Measurements from ENCODE around the gene PDZD7. TPM values are rescaled to one million over a fixed set of nuclear protein-coding genes. Genes with fewer than 3 reads are reported as not detected.
A peak's percentile ranks its signal among the peaks of the same experiment; 100 is the strongest.

PDZD7 gene
- total and polyA plus RNA-seq, 9 of the 15 experiments (the other 6 are each of a cell fraction or from before 2014, with no cell fraction given) = 0.04 to 0.24 (median 0.08) TPM; not detected in 3

DNA sequence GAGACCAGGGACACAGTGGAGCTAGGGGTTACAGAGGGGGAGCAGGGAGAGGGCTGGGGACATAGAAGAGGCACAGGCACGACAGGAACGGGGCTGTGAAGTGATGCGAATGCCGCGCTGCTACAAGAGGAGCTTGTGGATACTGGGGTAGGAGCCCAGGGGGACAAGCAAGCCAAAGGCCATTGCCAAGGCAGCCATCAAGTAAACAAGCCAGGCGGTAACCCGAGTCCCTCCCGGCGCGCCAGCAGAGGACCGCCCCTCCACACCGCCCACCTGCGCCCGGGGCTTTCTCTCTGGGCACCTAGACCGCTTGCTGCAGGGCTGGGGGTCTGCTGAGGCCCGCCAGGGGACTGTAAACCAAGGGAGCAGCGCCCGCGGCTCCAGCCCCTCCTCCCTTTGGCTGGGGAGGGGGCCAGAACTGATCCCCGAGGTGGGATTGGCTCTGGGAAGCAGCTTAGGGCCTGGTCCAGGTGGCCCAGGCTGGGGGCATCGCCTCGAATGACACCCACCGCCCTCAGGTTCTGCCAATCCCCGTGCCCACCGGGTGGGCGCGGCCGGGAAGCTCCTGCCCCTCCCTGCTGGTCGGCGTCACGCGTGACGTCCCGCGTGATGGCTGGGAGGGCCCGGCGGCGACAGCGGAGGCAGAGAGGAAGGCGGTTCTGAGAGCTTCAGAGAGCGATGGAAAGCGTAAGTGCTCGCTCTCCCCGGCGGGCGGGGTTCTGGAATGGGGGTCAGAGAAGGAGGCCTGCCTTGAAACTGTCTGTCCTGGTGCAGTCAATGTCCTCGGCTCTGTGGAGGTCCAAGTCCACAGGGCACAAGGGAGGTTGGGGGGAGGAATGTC is 1.1 kb upstream of the PDZD7 start (continued):
- TF ChIP-seq ZNF134 (CRISPR knock-in tag; conservative IDR thresholded peaks at IDR 0.05) (no peak), CEBPG (CRISPR knock-in tag; IDR thresholded peaks at IDR 0.05) (no peak), CEBPG (tag; conservative IDR thresholded peaks at IDR 0.05 in 1 of 2, IDR thresholded peaks at IDR 0.05 in 1 of 2) (no peak), ILK (tag; IDR thresholded peaks at IDR 0.05; ENCODE audit: borderline replicate concordance, low read depth) (no peak), KHSRP (IDR thresholded peaks at IDR 0.05) (no peak), KDM5B (IDR thresholded peaks at IDR 0.05; ENCODE audit: insufficient replicate concordance, low read depth, low read length) (peak; percentile 30), CREB1 (IDR thresholded peaks at IDR 0.05) (peak; percentile 53; the same call in 1 of the 2 replicates), CREB1 (CRISPR knock-in tag; IDR thresholded peaks at IDR 0.05) (no peak; the same call in 1 of the 2 replicates), HCFC1 (IDR thresholded peaks at IDR 0.05; ENCODE audit: low read depth, low read length) (no peak), LCOR (CRISPR knock-in tag; IDR thresholded peaks at IDR 0.05) (no peak), KDM1A (IDR thresholded peaks at IDR 0.05) (no peak), ETV5 (CRISPR knock-in tag; IDR thresholded peaks at IDR 0.05; ENCODE audit: low read depth) (no peak), SAFB (IDR thresholded peaks at IDR 0.05; ENCODE audit: borderline replicate concordance, low read depth, low read length) (peak; percentile 41; the same call in 1 of the 2 replicates), THRAP3 (IDR thresholded peaks at IDR 0.05; ENCODE audit: borderline replicate concordance) (no peak), NR2C1 (IDR thresholded peaks at IDR 0.05) (no peak), NR2C1 (tag; IDR thresholded peaks at IDR 0.05) (no peak), ZFP36 (IDR thresholded peaks at IDR 0.05; ENCODE audit: low read depth, low read length, partially characterized antibody) (no peak), DACH1 (IDR thresholded peaks at IDR 0.05; ENCODE audit: partially characterized antibody) (no peak), CSDE1 (IDR thresholded peaks at IDR 0.05) (no peak), CTBP1 (IDR thresholded peaks at IDR 0.05; ENCODE audit: borderline replicate concordance) (no peak)
- TF ChIP-seq, protein P1, sequence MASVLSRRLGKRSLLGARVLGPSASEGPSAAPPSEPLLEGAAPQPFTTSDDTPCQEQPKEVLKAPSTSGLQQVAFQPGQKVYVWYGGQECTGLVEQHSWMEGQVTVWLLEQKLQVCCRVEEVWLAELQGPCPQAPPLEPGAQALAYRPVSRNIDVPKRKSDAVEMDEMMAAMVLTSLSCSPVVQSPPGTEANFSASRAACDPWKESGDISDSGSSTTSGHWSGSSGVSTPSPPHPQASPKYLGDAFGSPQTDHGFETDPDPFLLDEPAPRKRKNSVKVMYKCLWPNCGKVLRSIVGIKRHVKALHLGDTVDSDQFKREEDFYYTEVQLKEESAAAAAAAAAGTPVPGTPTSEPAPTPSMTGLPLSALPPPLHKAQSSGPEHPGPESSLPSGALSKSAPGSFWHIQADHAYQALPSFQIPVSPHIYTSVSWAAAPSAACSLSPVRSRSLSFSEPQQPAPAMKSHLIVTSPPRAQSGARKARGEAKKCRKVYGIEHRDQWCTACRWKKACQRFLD (CRISPR knock-in tag; IDR thresholded peaks at IDR 0.05) = no peak
